HG03460 (cell line): ENCODE measurements around the gene SPINK2.

ENCODE experiments used
- ATAC-seq: cut with Tn5 transposase; IDR thresholded peaks from one replicate; pipeline ENCODE4 v1.9.1; 2021; ENCODE audit not compliant: unreplicated experiment

SPINK2 gene

GRCh38 chr4:56799824-56800756 is 21.4 kb downstream of the SPINK2 start:
- peak; percentile 95 for ATAC-seq

DNA sequence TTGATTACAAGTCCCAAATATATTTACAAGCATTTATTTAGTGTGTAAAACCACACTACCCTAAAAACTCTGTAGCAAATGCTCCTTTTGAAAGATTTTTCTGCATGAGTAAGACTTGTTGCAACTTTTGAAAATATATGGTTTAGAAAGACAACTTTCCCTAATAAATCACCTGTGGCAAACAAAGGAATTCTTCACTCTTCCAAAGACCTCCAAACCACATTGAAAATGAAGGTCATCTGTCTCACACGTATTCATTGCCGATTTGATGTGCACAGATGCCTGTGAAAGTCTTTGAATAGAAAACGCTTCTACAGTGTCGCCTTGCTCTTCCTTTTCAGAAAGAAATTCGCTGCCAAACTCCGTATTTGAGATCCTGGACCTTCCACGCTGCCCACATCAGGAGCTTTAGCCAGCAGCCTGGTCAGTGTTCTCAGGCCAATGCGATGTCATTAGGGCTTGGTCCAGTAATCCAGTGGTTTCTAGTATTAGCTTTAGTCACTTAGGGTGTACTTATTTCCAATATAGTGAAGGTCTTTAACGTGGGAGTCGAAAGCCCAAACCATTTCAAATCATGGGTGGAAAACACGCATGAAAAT is 22.2 kb downstream of the SPINK2 start:
- ATAC-seq = no peak

GRCh38 chr4:56796211-56796610 is 25.3 kb downstream of the SPINK2 start:
- ATAC-seq = no peak

DNA sequence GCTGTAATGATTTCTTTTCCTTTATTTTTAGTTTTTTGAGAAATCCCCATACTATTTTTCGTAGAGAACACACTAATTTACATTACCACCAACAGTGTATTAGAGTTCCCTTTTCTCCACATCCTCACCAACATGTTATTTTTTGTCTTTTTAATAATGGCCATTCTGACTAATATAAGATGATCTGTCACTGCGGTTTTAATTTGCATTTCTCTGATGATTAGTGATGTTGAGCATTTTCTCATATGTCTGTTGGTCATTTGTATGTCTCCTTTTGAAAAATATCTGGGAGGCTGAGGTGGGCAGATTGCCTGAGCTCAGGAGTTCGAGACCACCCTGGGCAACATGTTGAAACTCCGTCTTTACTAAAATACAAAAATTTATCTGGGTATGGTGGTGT is 30.2 kb downstream of the SPINK2 start:
- ATAC-seq = no peak

DNA sequence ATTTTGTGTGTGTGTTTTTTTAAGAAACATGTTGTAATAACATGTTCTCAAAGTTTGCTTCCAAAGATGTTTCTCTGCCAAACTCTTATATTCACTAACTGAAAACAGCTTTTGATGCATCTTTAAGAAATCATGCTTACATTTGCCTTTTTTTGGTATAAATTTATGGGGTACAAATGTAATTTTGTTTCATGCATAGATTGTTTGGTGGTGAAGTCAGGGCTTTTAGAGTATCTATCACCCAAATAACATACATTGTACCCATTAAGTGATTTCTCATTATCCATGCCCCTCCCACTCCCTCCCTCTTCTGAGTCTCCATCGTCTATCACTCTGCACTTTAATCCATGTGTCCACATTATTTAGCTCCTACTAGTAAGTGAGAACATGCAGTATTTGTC is 30.8 kb downstream of the SPINK2 start:
- no peak for ATAC-seq

- ATAC-seq = no peak
Measured at GRCh38 chr4:56788081-56788480, 33.4 kb downstream of the SPINK2 start.

DNA sequence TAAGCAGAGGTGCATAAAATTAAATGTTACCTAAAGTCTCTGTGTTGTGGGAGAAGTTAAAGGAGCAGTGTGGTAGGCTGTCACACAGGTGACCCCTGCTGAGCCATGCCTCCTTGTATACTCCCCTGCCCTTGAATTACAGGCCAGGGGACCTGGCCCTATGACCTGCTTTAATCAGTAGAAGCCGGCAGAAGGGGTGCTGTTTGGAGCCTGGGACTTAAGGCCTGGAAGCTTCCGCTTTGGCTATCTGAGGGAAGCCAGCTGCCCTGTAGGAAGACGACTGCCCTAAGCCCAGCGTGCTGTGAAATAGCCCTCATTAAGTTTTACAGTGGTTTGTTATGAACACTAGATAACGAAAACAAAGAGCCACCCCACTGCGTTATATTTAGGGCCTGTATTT is 34.1 kb downstream of the SPINK2 start:
- no peak for ATAC-seq

- no peak for ATAC-seq
Measured at GRCh38 chr4:56786955-56787354, 34.5 kb downstream of the SPINK2 start.

- ATAC-seq = no peak
Measured at GRCh38 chr4:56783986-56784385, 37.5 kb downstream of the SPINK2 start.

- no peak for ATAC-seq
Measured at GRCh38 chr4:56782019-56782418, 39.5 kb downstream of the SPINK2 start.

GRCh38 chr4:56773346-56773745 is 48.2 kb downstream of the SPINK2 start:
- no peak for ATAC-seq

DNA sequence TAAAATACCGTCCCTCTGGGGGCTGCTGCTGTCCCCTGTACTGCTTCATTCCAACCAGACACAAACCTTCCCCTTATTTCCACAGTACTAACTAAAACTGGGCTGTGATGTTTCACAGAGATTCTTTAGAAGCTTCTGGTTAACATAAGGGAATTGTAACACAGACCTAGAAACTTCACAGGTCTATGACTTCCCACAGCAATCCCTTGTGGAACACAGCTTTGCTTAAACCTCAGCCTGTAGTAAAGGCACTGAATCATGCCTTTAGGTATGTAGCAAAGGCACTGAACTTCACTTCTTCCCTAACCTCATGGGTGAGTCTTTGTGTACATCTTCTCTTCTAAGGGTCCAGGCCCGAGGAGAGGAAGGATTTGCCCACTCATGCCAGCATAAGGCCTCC is 49.4 kb downstream of the SPINK2 start:
- ATAC-seq = no peak

- ATAC-seq = no peak
Measured at GRCh38 chr4:56768763-56769162, 52.7 kb downstream of the SPINK2 start.

GRCh38 chr4:56768316-56768715 is 53.2 kb downstream of the SPINK2 start:
- no peak for ATAC-seq

DNA sequence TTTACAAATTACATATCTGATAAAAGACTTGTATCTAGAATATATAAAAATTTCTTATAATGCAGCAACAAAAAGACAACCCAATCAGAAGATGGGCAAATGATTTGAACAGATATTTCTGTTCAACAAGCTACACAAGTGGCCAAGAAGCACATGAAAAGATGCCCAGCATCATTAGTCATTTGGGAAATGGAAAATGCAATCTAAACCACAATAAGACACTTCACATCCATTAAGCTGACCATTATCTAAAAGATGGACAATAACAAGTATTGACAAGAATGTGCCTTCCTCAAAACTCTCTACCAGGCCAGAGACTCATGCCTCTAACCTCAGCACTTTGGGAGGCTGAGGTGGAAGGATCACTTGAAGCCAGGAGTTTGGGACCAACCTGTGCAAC is 53.9 kb downstream of the SPINK2 start:
- ATAC-seq = no peak

GRCh38 chr4:56764775-56765174 is 56.7 kb downstream of the SPINK2 start:
- ATAC-seq = no peak

DNA sequence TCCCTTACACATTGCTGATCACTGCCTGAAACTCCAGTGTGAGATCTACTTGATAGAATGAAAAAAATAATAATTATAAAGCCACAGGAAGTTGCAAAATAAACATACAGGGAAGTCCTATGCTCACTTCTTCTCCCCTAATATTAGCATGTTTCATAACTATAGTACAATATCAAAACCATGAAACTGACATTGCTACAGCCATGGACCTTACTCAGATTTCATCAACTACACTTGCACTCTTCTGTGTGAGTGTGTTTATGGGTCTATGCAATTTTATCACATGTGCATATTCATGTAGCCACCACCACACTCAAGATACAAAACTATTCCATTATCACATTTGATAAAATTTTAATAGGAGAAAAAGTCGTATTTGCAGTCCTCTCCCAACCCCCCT is 57.3 kb downstream of the SPINK2 start:
- ATAC-seq = no peak

GRCh38 chr4:56762484-56763250 is 58.8 kb downstream of the SPINK2 start:
- no peak for ATAC-seq

- no peak for ATAC-seq
Measured at GRCh38 chr4:56760183-56760582, 61.3 kb downstream of the SPINK2 start.
